ENCODE data around the gene HYCC2. TPM values are rescaled to one million over a fixed set of nuclear protein-coding genes. Genes with fewer than 3 reads are reported as not detected.

Gene HYCC2
- total and polyA plus RNA-seq, 8 donors, result 2.4 to 51.6 (median 6.8) TPM

DNA sequence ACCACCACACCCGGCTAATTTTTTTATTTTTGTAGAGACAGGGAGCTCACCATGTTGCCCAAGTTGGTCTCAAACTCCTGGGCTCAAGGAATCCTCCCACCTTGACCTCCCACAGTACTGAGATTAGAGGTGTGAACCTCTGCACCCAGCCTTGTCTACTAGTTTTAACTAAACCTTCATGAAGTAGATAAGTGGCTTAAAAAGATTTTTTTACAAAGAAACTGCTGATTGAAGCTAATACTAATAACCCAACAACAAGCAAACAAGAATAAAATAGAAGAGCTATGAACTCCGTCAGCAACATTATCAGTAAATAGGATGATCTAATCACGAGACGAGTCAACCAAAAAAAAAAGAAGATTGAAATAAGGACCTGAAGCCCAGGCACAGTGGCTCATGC, 19.1 kb upstream of the HYCC2 start:
- H3K27ac ChIP-seq, result no peak overlapping the region
- H3K27me3 ChIP-seq, result no peaks in the 10 kb centered on the region
- no peaks in the 10 kb centered on the region for H3K4me1 ChIP-seq
- 74 to 81% (median 78%) methylated on average over 4 of the region's 4 CpGs for WGBS, 5 donors
- H3K4me3 ChIP-seq, result no peak overlapping the region
- peaks cover 4 to 40% (median 32%) of the 10 kb centered on the region in 4 donors for H3K36me3 ChIP-seq
- no peak for TF ChIP-seq POLR2A (IDR thresholded peaks at IDR 0.05)
- TF ChIP-seq, protein P1, sequence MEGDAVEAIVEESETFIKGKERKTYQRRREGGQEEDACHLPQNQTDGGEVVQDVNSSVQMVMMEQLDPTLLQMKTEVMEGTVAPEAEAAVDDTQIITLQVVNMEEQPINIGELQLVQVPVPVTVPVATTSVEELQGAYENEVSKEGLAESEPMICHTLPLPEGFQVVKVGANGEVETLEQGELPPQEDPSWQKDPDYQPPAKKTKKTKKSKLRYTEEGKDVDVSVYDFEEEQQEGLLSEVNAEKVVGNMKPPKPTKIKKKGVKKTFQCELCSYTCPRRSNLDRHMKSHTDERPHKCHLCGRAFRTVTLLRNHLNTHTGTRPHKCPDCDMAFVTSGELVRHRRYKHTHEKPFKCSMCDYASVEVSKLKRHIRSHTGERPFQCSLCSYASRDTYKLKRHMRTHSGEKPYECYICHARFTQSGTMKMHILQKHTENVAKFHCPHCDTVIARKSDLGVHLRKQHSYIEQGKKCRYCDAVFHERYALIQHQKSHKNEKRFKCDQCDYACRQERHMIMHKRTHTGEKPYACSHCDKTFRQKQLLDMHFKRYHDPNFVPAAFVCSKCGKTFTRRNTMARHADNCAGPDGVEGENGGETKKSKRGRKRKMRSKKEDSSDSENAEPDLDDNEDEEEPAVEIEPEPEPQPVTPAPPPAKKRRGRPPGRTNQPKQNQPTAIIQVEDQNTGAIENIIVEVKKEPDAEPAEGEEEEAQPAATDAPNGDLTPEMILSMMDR (IDR thresholded peaks at IDR 0.05), result no peak
- no peak for DNase-seq
- no peaks in the 10 kb centered on the region for H3K9me3 ChIP-seq
- intact Hi-C loops (cut with DNase I; ENCODE audit: low total_unique reads), result no loop called here

DNA sequence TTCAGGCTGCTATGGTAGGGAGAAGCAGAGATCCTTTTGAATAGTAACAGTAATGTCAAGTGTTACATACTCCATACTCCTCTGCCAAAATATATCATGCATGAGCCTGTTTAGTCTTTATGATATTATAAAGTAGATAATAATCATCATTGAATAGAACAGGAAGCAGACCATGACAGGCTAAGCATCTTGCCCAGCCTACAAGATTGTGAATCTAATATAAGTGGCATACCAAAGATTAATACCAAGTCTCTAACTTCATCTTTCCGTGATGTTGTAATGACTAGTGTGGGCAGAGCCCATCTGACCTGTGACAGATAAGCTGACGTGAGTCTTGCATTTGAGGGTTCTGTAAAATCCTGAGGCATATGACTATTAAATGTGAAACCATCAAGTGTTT, 13.4 kb upstream of the HYCC2 start:
- H3K9me3 ChIP-seq, result no peaks in the 10 kb centered on the region
- H3K4me1 ChIP-seq, result peaks cover 0 to 3% (median 0%) of the 10 kb centered on the region in 4 donors
- peak in 1 of 2 donors; percentile 2 for DNase-seq
- no peak for TF ChIP-seq POLR2AphosphoS5 (IDR thresholded peaks at IDR 0.05)
- TF ChIP-seq EP300 (IDR thresholded peaks at IDR 0.05), result no peak
- TF ChIP-seq POLR2A (IDR thresholded peaks at IDR 0.05), result no peak
- TF ChIP-seq, protein P1 (IDR thresholded peaks at IDR 0.05), result no peak
- H3K36me3 ChIP-seq, result peaks cover 4 to 94% (median 86%) of the 10 kb centered on the region in 4 donors
- WGBS, 5 donors, result 72 to 83% (median 73%) methylated on average over 2 of the region's 2 CpGs
- H3K27ac ChIP-seq, result no peak overlapping the region
- H3K4me3 ChIP-seq, result no peak overlapping the region
- no peaks in the 10 kb centered on the region for H3K27me3 ChIP-seq
- intact Hi-C loops (cut with DNase I; ENCODE audit: low total_unique reads), result no loop called here

DNA sequence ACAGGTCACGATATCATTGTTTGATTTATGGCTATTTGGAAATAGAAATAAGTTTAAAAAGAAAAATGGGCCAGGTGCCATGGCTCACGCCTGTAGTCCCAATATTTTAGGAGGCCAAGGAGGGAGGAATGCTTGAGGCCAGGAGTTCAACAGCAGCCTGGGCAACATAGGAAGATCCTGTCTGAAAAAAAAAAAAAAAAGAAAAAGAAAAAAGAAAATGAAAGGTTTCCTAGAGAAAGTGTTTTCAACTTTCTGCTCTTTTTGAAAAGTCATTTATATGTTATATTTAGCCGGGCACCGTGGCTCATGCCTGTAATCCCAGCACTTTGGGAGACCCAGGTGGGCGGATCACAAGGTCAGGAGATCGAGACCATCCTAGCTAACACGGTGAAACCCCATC, 3.5 kb upstream of the HYCC2 start:
- H3K27ac ChIP-seq, result no peak overlapping the region
- 78 to 85% (median 80%) methylated on average over 7 of the region's 7 CpGs for WGBS, 5 donors
- H3K36me3 ChIP-seq, result peaks cover 5 to 14% (median 14%) of the 10 kb centered on the region in 4 donors
- intact Hi-C loops (cut with DNase I; ENCODE audit: low total_unique reads), result no loop called here
- H3K4me3 ChIP-seq, result no peak overlapping the region
- DNase-seq, result no peak
- no peaks in the 10 kb centered on the region for H3K27me3 ChIP-seq
- no peak for TF ChIP-seq POLR2A (IDR thresholded peaks at IDR 0.05)
- TF ChIP-seq EP300 (IDR thresholded peaks at IDR 0.05), result no peak
- TF ChIP-seq, protein P1 (IDR thresholded peaks at IDR 0.05), result no peak
- no peaks in the 10 kb centered on the region for H3K9me3 ChIP-seq
- peaks cover 11 to 54% (median 32%) of the 10 kb centered on the region in 4 donors for H3K4me1 ChIP-seq

DNA sequence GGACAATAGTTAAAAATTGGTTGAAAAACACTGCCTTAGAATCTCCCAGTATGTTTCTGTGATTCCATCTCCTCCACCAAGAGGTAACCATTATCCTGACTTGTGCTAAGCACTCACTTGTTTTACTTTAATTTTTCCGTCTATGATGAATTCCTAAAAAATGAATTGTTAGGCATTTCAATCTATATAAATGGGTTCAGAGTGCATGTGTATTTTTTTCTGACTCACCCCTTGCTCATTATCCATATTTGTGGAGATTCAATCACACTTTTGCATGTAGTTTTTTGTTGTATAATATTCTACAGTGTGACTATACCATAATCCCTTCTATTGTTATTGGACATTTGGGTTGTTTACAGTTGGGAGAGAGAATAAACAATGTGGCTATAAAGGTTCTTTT, 1.6 kb upstream of the HYCC2 start:
- intact Hi-C loops (cut with DNase I; ENCODE audit: low total_unique reads), result no loop called here
- H3K36me3 ChIP-seq, result no peaks in the 10 kb centered on the region
- TF ChIP-seq, protein P1 (IDR thresholded peaks at IDR 0.05), result no peak
- TF ChIP-seq POLR2A (IDR thresholded peaks at IDR 0.05) (no peak), POLR2AphosphoS5 (IDR thresholded peaks at IDR 0.05) (no peak), EP300 (IDR thresholded peaks at IDR 0.05) (no peak)
- H3K27me3 ChIP-seq, result no peaks in the 10 kb centered on the region
- peak overlapping the region in 2 of 4 donors; percentile 92 to 99 for H3K4me3 ChIP-seq
- WGBS, 5 donors, result 68 to 86% (median 71%) methylated on average over 1 of the region's 1 CpG
- DNase-seq, result no peak
- H3K9me3 ChIP-seq, result no peaks in the 10 kb centered on the region
- no peak overlapping the region for H3K27ac ChIP-seq
- H3K4me1 ChIP-seq, result peaks cover 27 to 73% (median 49%) of the 10 kb centered on the region in 4 donors
